NCI-H524 treated with DMSO at 0.1 percent for 48 hours (cell line): Measurements from ENCODE around the gene SEMA7A.

Experiments used
- DNase-seq: peaks from one replicate; lab custom pipeline; 2025; lab: John Stamatoyannopoulos, UW

The SEMA7A gene

DNA sequence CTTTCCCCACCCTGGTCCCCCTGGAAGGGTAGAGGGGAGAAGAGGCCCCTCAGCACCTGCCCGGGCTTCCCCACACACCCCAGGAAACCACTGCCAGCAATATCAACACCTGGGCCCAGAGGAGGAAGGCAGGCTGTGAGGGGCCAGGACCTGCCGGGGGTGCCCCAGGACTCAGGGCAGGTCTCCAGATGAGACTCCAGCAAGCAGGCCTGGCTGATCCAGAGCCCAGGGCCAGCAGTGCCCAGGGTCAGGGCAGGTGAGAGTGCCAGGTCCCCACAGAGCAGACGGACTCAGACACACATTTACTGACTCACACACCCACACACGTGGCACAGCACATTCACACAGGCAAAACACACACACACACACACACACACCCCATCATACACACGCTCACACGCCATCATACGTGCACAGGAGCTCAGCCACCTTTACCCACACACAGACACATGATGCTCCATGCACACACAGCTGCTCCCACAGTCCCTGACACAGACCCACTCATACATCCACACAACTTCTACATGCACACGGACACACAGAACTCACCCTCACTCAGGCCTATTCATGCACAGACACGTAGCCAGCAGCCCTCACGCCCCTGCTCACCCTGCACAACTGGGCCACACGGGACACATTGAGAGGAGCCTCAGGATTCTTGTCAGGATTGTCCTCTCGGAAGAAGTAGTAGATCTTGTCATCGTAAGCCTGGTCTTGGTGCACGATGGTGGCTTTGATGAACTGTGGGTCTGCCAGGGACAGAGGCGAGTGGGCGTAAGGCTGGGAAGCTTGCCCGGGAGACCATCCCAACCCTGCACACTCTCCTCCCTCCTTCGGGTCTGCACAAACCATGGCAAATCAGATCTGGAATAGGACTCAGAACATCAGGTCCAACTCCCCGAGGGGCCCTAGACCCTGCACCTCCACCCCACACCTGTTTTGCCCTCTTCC lies 17.5 kb downstream of the SEMA7A start:
- no peak for DNase-seq

DNA sequence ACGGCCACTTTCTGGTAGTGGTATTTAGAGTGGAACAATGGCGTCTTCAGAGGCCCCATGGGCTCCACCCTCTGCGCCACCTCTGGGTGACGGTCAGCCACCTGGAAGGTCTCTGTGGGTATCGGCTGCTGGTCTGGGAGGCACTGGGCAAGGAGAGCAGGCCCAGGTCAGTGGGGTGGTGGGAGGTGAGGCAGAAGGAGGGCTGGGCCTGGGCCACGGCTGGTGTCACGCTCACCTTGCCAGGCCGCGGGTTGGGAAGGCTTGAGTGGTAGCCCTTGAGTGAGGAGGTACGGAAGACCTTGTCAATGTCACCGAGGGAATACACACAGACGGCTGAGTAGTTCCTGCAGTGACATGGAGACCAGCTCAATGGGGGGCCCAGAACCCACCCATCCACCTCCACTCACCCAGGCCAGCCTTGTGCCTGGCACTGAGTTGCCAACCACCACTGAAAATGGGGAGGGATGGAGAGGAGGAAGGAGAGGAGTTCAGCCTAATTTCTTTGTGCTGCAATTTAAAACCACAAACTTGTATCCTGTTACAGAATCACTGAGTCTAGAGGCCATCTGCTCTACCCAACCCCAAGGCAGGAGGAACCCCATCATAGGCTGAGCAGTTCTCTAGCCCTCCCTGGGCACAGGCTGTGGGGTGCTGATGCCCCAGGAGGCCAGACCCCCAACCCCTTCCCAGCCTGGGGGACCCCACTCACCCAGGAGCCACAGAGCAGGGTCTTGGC lies 19.0 kb downstream of the SEMA7A start:
- DNase-seq, result no peak

GRCh38 chr15:74414081-74414580 lies 19.6 kb downstream of the SEMA7A start:
- no peak for DNase-seq

- DNase-seq, result no peak
Measured at GRCh38 chr15:74413350-74414080, 20.2 kb downstream of the SEMA7A start.

DNA sequence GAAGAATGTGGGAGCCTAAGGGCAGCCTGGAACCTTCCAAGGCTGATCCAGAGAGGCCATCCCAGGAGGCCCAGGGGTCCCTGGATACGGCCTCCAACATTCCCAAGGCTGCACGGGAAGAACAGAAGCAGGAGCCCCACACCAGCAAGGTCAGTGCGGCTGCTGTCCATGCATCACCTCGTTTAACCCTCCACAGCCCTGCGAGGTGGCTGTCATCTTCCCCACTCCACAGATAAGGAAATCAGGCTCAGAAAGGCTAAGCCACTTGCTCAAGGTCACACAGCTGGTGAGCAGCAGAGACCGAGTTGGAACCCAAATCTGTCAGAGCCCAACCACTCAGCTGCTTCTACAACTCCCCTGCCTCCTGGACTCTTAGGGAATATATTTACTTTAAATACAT lies 21.6 kb downstream of the SEMA7A start:
- no peak for DNase-seq

DNA sequence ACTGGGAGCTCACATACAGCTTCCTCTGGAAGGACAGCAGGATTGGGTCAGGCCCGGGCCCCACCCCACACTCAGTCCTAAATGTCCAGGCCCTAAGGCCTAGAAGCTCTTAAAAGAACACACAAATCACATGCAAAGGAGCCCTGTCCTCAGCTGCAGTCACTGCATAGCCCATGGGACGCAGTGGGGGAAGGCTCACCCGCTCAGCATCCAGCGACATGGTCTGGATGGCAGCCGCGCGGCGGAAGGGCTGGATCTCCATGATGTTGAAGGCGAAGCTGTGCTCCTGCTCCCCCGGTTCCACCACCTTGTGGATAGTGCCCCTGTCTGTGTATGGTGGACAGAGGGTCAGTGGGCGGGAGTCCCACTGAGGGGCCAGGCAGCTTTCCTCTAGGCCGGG lies 22.1 kb downstream of the SEMA7A start:
- no peak for DNase-seq

- DNase-seq, result no peak
Measured at GRCh38 chr15:74410502-74410901, 23.3 kb downstream of the SEMA7A start.

DNA sequence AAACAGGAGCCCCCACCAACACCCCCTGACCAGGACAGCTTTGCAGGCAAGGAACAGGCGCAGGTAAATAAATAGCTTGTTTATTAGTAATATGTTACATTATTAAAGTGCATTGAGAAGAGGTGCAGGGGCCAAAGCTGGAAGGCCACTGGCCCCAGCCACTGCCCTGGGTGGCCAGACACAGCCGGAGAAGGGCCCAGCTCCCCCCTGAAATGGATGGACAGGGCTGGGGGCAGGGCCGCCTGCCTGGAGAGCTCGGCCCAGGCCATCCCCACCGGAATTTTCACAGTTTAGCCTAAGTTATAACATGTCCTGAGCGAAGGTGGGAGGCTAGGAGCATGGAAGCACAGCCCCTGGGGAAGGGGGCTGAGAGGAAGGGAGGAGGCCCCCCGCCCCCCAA lies 24.5 kb downstream of the SEMA7A start:
- no peak for DNase-seq

DNA sequence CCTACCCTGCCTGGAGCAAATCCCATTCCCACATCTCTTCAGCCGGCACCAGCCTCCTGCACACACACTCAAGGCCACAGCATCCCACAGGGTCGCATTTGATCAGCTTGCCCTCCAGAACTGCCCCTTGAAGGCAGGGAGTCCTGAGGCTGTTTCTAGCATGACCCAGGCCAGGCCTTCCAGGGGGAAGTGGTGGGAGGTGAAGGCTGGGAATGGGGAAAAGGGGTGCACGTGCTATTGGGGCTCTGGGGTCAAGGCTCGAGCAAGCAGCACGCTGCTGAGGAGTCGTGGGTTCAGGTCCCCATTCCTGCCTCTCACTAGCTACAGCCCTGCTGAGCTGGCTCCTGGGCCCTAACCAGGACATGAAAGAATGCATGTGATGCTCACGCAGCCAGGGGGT lies 24.9 kb downstream of the SEMA7A start:
- no peak for DNase-seq

GRCh38 chr15:74408385-74408784 lies 25.4 kb downstream of the SEMA7A start:
- no peak for DNase-seq

DNA sequence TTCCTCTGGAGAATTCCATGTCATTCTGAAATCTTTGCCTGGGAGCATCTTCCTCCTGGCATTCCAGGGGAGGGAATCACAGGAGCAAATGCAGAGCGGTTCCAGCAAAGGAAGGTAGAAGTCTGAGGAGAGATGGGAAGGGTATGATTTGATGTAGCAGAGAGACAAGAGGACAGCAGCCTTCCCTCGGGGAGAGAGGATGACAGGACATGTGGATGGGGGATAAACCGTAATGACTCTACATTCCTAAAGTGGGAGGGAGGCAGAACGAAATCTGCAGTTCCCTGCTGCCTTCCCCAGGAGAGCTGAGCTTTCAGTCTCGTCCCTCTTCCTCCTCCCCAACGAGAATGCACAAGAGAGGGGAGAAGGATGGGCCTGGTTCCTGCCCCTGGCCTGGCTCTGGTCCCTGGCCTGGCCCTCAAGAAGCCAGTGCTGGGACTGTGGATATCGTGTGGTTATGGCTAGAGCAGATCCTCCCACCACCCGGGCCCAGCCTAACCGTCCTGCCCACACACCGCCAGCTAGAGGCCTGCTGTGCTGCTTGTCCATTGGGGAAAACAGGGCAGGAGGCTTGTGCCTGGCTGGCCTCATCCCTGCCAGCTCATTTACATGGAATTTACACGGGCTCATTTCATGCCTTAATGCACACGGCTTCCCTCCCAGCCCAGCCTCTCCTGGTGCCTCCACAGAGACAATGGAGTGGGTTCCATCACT lies 26.6 kb downstream of the SEMA7A start:
- DNase-seq, result no peak

- DNase-seq, result no peak
Measured at GRCh38 chr15:74406517-74406916, 27.2 kb downstream of the SEMA7A start.

GRCh38 chr15:74405823-74406222 lies 27.9 kb downstream of the SEMA7A start:
- DNase-seq, result no peak

- DNase-seq, result no peak
Measured at GRCh38 chr15:74403991-74404563, 29.7 kb downstream of the SEMA7A start.

DNA sequence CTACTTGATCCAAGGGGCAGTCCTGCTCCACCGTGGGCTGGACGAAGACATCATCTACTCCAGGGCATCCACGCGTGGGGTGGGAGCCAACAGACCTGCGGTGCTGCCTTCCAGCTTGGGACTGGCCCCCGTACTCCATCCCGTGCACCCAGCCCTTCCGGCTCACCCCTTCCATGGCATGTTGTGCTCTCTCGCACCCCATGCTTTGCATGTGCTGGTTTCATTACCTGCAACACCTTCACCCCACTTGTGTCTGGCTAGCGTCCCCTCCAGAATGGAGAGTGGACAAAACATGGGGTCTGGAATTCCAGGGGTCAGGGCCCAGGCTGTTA lies 30.2 kb downstream of the SEMA7A start:
- no peak for DNase-seq

GRCh38 chr15:74402873-74403587 lies 30.7 kb downstream of the SEMA7A start:
- DNase-seq, result no peak

DNA sequence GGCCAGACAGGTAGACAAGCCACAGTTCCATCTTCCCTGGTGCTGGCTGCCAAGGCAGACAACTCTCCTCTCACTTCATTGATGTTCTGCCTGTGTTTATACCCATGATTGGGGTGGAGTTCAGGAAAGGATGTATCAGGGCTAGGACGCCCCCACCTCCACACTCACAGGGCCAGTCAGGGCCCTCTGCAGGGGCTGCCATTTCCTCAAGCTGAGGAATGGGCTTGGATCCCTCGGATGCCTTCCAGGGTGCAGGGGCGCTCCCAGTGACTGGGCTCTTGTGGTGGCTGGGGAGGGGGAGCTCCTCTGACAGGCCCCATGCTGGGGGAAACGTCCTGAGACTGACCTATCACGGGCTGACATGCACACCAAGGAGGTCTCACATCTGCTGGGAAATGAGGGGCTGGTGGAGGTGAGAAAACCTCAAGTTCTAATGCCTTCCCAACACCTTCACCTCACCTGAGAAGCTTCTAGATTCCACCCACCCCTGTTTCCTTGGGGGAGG lies 31.4 kb downstream of the SEMA7A start:
- no peak for DNase-seq

- no peak for DNase-seq
Measured at GRCh38 chr15:74400915-74401757, 32.6 kb downstream of the SEMA7A start.

- DNase-seq, result no peak
Measured at GRCh38 chr15:74400313-74400860, 33.4 kb downstream of the SEMA7A start.
